VCaP (cell line): ENCODE measurements around the gene GPM6B.

ENCODE experiments used
- H3K27ac ChIP-seq: fragments of 450-650 bp; 2 replicates; pipeline ENCODE4 v1.5.1; 2017
- CTCF ChIP-seq: fragments of 450-650 bp; conservative IDR thresholded peaks from 2 replicates; pipeline ENCODE4 v1.5.1; 2017; ENCODE audit warnings: mild to moderate bottlenecking, moderate library complexity

Gene GPM6B

GRCh38 chrX:13755254-13755653, 61.6 kb downstream of the GPM6B start:
- TF ChIP-seq CTCF = no peak
- peak overlapping the region; percentile 68; the same call in 1 of the 2 replicates for H3K27ac ChIP-seq

- H3K27ac ChIP-seq = peak overlapping the region; percentile 68; the same call in 1 of the 2 replicates
- TF ChIP-seq CTCF = no peak
Measured at GRCh38 chrX:13754765-13755164, 62.1 kb downstream of the GPM6B start.

- TF ChIP-seq CTCF = no peak
- no peak overlapping the region for H3K27ac ChIP-seq
Measured at GRCh38 chrX:13752646-13753045, 64.2 kb downstream of the GPM6B start.

- H3K27ac ChIP-seq = no peak overlapping the region
- no peak for TF ChIP-seq CTCF
Measured at GRCh38 chrX:13752141-13752540, 64.8 kb downstream of the GPM6B start.

- H3K27ac ChIP-seq = no peak overlapping the region
Measured at GRCh38 chrX:13750812-13751211, 66.1 kb downstream of the GPM6B start.

GRCh38 chrX:13750204-13750603, 66.7 kb downstream of the GPM6B start:
- H3K27ac ChIP-seq = no peak overlapping the region
- TF ChIP-seq CTCF = peak; percentile 77

More at GRCh38 chrX:13750812-13751211, 66.1 kb downstream of the GPM6B start:
- no peak for TF ChIP-seq CTCF

- no peak overlapping the region for H3K27ac ChIP-seq
- TF ChIP-seq CTCF = no peak
Measured at GRCh38 chrX:13748486-13748885, 68.4 kb downstream of the GPM6B start.

GRCh38 chrX:13747836-13748235, 69.1 kb downstream of the GPM6B start:
- peak; percentile 61 for TF ChIP-seq CTCF
- H3K27ac ChIP-seq = no peak overlapping the region
